Trophoblast cell (in vitro differentiated cells and primary cell): ENCODE measurements around the gene GDF9.
"Not testable (repeated sequence)": the region's sequence is repeated elsewhere in the genome, so short reads cannot be mapped to it uniquely, and the experiment has no call there.

ENCODE experiments used
- DNase-seq, 2 donors: peaks; one replicate each; pipeline ENCODE4 v3.0.0-alpha.2; 2016
- H2AFZ ChIP-seq: 2 replicates; pipeline ENCODE4 v1.6.1; 2013; ENCODE audit warnings: low read length, moderate library complexity, mild to moderate bottlenecking; ENCODE audit not compliant: insufficient read depth, poor library complexity
- H2AK5ac ChIP-seq: 2 replicates; pipeline ENCODE4 v1.6.1; 2013; ENCODE audit warnings: mild to moderate bottlenecking, low read length
- H2BK120ac ChIP-seq: 2 replicates; pipeline ENCODE4 v1.6.1; 2013; ENCODE audit warnings: low read length, mild to moderate bottlenecking, moderate library complexity; ENCODE audit not compliant: insufficient read depth, poor library complexity
- H2BK12ac ChIP-seq: 2 replicates; pipeline ENCODE4 v1.6.1; 2013; ENCODE audit warnings: mild to moderate bottlenecking, low read length, moderate library complexity
- H2BK5ac ChIP-seq: 2 replicates; pipeline ENCODE4 v1.6.1; 2013; ENCODE audit warnings: low read length, low read depth, moderate library complexity, mild to moderate bottlenecking; ENCODE audit not compliant: poor library complexity
- H3K14ac ChIP-seq: 2 replicates; pipeline ENCODE4 v1.6.1; 2013; ENCODE audit warnings: mild to moderate bottlenecking, low read length
- H3K18ac ChIP-seq: 2 replicates; pipeline ENCODE4 v1.6.1; 2013; ENCODE audit warnings: mild to moderate bottlenecking, low read length
- H3K23ac ChIP-seq: 2 replicates; pipeline ENCODE4 v1.6.1; 2013; ENCODE audit warnings: low read length
- H3K27ac ChIP-seq: 2 replicates; pipeline ENCODE4 v1.5.1; 2013; ENCODE audit warnings: low read depth, mild to moderate bottlenecking, inconsistent platforms, low read length, moderate library complexity
- H3K27me3 ChIP-seq: 2 replicates; pipeline ENCODE4 v1.6.1; 2013; ENCODE audit warnings: inconsistent platforms, mild to moderate bottlenecking, low read length, moderate library complexity; ENCODE audit not compliant: insufficient read depth
- H3K36me3 ChIP-seq, 2 experiments: 1 replicate in 1 of 2; 2 replicates in 1 of 2; pipeline ENCODE4 v1.6.1; 2013; ENCODE audit warnings: low read length in 2 of 2, mild to moderate bottlenecking in 2 of 2, moderate library complexity in 1 of 2; ENCODE audit not compliant: insufficient read depth in 2 of 2, control insufficient read depth in 1 of 2
- H3K4ac ChIP-seq: 2 replicates; pipeline ENCODE4 v1.6.1; 2013; ENCODE audit warnings: low read depth, mild to moderate bottlenecking, low read length, moderate library complexity
- H3K4me1 ChIP-seq, 2 experiments: 1 replicate in 1 of 2; 2 replicates in 1 of 2; pipeline ENCODE4 v1.6.1; 2013; ENCODE audit warnings: low read length in 2 of 2, mild to moderate bottlenecking in 2 of 2, moderate library complexity in 1 of 2; ENCODE audit not compliant: insufficient read depth in 2 of 2, control insufficient read depth in 1 of 2
- H3K4me2 ChIP-seq: 2 replicates; pipeline ENCODE4 v1.6.1; 2013; ENCODE audit warnings: inconsistent platforms, mild to moderate bottlenecking, low read length, moderate library complexity
- H3K4me3 ChIP-seq: 2 replicates; pipeline ENCODE4 v1.5.1; 2013; ENCODE audit warnings: mild to moderate bottlenecking, low read depth, low read length, inconsistent platforms
- H3K79me1 ChIP-seq: one replicate; pipeline ENCODE4 v1.6.1; 2013; ENCODE audit warnings: low read length
- H3K79me2 ChIP-seq: 2 replicates; pipeline ENCODE4 v1.6.1; 2013; ENCODE audit warnings: low read length, mild to moderate bottlenecking; ENCODE audit not compliant: control insufficient read depth, insufficient read depth, poor library complexity
- H3K9ac ChIP-seq: 2 replicates; pipeline ENCODE4 v1.6.1; 2013; ENCODE audit warnings: mild to moderate bottlenecking, low read length
- H3K9me3 ChIP-seq: 2 replicates; pipeline ENCODE4 v1.6.1; 2013; ENCODE audit warnings: low read depth, mild to moderate bottlenecking, control low read depth, inconsistent platforms, low read length; ENCODE audit not compliant: insufficient read depth
- H4K12ac ChIP-seq: 2 replicates; pipeline ENCODE4 v1.6.1; 2013; ENCODE audit warnings: low read depth, mild to moderate bottlenecking, low read length, moderate library complexity
- H4K8ac ChIP-seq: 2 replicates; pipeline ENCODE4 v1.6.1; 2013; ENCODE audit warnings: low read depth, mild to moderate bottlenecking, low read length, moderate library complexity
- H4K91ac ChIP-seq: one replicate; pipeline ENCODE4 v1.6.1; 2013; ENCODE audit warnings: low read depth, mild to moderate bottlenecking, low read length, moderate library complexity
- WGBS: extraction: QIAGEN DNeasy Blood & Tissue Kit; methylation state at CpG from one replicate; pipeline ENCODE4 v1.1.7; 2013; ENCODE audit warnings: missing lambda C conversion rate; ENCODE audit not compliant: insufficient read length, insufficient coverage; ENCODE audit errors: extremely low coverage; 5-methylcytosine and 5-hydroxymethylcytosine counted together

Gene GDF9

DNA sequence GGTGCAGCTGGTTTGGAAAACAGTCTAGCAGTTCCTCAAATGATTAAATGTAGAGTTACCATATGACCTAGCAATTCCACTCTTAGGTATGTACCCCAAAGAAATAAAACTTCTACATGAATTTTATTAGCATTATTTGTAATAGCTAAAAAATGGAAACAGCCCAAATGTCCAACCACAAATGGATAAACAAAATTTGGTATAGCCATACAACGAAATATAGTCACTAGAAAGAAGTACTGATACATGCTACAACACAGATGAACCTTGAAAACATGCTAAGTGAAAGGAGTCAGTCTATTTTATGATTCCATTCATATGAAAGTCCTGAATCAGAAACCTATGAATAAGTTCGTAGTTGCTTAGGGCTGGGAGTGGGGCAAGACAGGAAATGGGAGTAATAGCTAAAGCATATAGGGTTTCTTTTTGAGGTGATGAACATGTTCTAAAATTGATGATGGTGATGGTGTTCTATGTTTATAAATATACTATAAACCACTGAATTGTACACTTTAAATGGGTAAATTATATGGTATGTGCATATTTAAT, 6.3 kb downstream of the GDF9 start:
- H3K9me3 ChIP-seq = no peaks in the 10 kb centered on the region
- no peak overlapping the region for H2AK5ac ChIP-seq
- no peaks in the 10 kb centered on the region for H3K27me3 ChIP-seq
- H3K4ac ChIP-seq = no peak overlapping the region
- no peak overlapping the region for H4K91ac ChIP-seq
- H3K36me3 ChIP-seq = no peaks in the 10 kb centered on the region
- no peak overlapping the region for H3K14ac ChIP-seq
- no peak overlapping the region for H3K23ac ChIP-seq
- H4K8ac ChIP-seq = no peak overlapping the region
- no peak overlapping the region for H3K4me2 ChIP-seq
- WGBS = no CpG with 5 or more reads among the region's 2 CpGs
- H3K18ac ChIP-seq = no peak overlapping the region
- H3K4me3 ChIP-seq = no peak overlapping the region
- DNase-seq = no peak
- no peak overlapping the region for H2BK120ac ChIP-seq
- H2AFZ ChIP-seq = no peak overlapping the region
- no peak overlapping the region for H4K12ac ChIP-seq
- no peak overlapping the region for H2BK5ac ChIP-seq
- H3K27ac ChIP-seq = no peak overlapping the region
- H3K79me2 ChIP-seq = no peaks in the 10 kb centered on the region
- no peaks in the 10 kb centered on the region for H3K79me1 ChIP-seq
- H2BK12ac ChIP-seq = no peak overlapping the region
- H3K9ac ChIP-seq = no peak overlapping the region
- no peaks in the 10 kb centered on the region for H3K4me1 ChIP-seq

DNA sequence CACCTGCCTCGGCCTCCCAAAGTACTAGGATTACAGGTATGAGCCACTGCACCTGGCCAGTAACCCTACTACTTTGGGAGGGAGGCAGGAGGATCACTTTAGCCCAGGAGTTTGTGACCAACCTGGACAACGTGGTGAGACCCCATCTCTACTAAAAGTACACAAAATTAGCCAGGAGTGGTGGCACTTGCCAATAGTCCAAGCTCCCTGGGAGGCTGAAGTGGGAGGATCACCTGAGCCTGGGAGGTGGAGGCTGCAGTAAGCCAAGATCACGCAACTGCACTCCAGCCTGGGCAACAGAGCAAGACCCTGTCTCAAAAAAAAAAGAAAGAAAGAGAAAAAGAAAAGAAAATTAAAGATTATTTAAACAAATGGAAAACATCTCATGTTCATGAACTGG, 10.3 kb downstream of the GDF9 start:
- Histone ChIP-seq H3K36me3 (no peaks in the 10 kb centered on the region), H3K79me1 (no peaks in the 10 kb centered on the region), H2BK120ac (no peak overlapping the region), H3K4me2 (no peak overlapping the region), H4K12ac (no peak overlapping the region), H2BK12ac (no peak overlapping the region), H3K79me2 (no peaks in the 10 kb centered on the region), H3K4me3 (no peak overlapping the region), H3K23ac (no peak overlapping the region), H3K18ac (no peak overlapping the region), H4K91ac (no peak overlapping the region), H3K9me3 (no peaks in the 10 kb centered on the region), H3K4ac (no peak overlapping the region), H4K8ac (no peak overlapping the region), H3K4me1 (no peaks in the 10 kb centered on the region), H3K9ac (no peak overlapping the region), H3K27ac (no peak overlapping the region), H3K14ac (no peak overlapping the region), H2AFZ (no peak overlapping the region), H3K27me3 (no peaks in the 10 kb centered on the region), H2AK5ac (no peak overlapping the region), H2BK5ac (no peak overlapping the region)
- DNase-seq = no peak
- no CpG with 5 or more reads among the region's 3 CpGs for WGBS

DNA sequence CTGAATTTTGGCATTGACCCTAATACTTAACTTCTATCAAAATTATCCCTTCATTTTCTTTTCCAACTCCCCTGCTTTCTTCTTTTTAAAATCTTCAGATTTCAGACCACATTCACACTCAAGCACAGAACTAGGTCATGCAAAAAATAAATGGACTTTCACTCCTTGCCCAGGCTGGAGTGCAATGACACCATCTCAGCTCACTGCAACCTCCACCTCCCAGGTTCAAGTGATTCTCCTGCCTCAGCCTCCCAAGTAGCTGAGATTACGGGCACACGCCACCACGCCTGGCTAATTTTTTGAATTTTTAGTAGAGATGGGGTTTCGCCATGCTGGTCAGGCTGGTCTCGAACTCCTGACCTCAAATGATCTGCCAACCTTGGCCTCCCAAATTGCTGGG, 11.3 kb downstream of the GDF9 start:
- H2AFZ ChIP-seq, H3K4ac ChIP-seq, H3K79me2 ChIP-seq, H2BK120ac ChIP-seq, H4K12ac ChIP-seq, H4K8ac ChIP-seq, H4K91ac ChIP-seq, H3K4me3 ChIP-seq, H3K36me3 ChIP-seq, H3K27ac ChIP-seq, H2BK5ac ChIP-seq, H2AK5ac ChIP-seq, H3K23ac ChIP-seq, H3K9me3 ChIP-seq, H3K9ac ChIP-seq, DNase-seq, H3K79me1 ChIP-seq, H3K4me1 ChIP-seq, H3K18ac ChIP-seq, H3K4me2 ChIP-seq, H2BK12ac ChIP-seq, H3K14ac ChIP-seq, H3K27me3 ChIP-seq: not testable (repeated sequence)
- WGBS = no CpG with 5 or more reads among the region's 5 CpGs

- no peak overlapping the region for H2AFZ ChIP-seq
- H4K12ac ChIP-seq = no peak overlapping the region
- H3K27me3 ChIP-seq = no peaks in the 10 kb centered on the region
- no peak overlapping the region for H2BK120ac ChIP-seq
- H3K36me3 ChIP-seq = no peaks in the 10 kb centered on the region
- no peak overlapping the region for H3K9ac ChIP-seq
- peak; percentile 13 to 68 for DNase-seq
- H3K9me3 ChIP-seq = no peaks in the 10 kb centered on the region
- H3K4me2 ChIP-seq = no peak overlapping the region
- no peak overlapping the region for H4K91ac ChIP-seq
- H2AK5ac ChIP-seq = no peak overlapping the region
- no peaks in the 10 kb centered on the region for H3K4me1 ChIP-seq
- H2BK5ac ChIP-seq = no peak overlapping the region
- no peaks in the 10 kb centered on the region for H3K79me2 ChIP-seq
- no peak overlapping the region for H2BK12ac ChIP-seq
- no peaks in the 10 kb centered on the region for H3K79me1 ChIP-seq
- WGBS = no CpG with 5 or more reads among the region's 3 CpGs
- no peak overlapping the region for H3K4ac ChIP-seq
- no peak overlapping the region for H3K27ac ChIP-seq
- H3K4me3 ChIP-seq = no peak overlapping the region
- no peak overlapping the region for H3K23ac ChIP-seq
- no peak overlapping the region for H3K14ac ChIP-seq
- no peak overlapping the region for H4K8ac ChIP-seq
- H3K18ac ChIP-seq = no peak overlapping the region
Measured at GRCh38 chr5:132854301-132854700, 12.0 kb downstream of the GDF9 start.
